ENCODE data around the gene BICDL2.
"Not testable (repeated sequence)": the region's sequence is repeated elsewhere in the genome, so short reads cannot be mapped to it uniquely, and the experiment has no call there.

DNA sequence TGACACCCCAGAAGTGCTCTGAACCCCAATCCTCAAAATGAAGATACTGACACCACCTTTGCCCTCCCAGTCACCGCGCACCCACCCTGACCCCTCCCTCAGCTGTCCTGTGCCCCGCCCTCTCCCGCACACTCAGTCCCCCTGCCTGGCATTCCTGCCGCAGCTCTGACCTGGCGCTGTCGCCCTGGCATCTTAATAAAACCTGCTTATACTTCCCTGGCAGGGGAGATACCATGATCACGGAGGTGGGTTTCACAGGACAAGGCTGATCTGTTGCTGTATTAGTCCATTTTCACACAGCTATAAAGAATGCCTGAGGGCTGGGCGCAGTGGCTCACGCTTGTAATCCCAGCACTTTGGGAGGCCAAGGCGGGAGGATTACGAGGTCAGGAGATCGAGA is 45.2 kb upstream of the BICDL2 start:
- TF ChIP-seq, protein P1, sequence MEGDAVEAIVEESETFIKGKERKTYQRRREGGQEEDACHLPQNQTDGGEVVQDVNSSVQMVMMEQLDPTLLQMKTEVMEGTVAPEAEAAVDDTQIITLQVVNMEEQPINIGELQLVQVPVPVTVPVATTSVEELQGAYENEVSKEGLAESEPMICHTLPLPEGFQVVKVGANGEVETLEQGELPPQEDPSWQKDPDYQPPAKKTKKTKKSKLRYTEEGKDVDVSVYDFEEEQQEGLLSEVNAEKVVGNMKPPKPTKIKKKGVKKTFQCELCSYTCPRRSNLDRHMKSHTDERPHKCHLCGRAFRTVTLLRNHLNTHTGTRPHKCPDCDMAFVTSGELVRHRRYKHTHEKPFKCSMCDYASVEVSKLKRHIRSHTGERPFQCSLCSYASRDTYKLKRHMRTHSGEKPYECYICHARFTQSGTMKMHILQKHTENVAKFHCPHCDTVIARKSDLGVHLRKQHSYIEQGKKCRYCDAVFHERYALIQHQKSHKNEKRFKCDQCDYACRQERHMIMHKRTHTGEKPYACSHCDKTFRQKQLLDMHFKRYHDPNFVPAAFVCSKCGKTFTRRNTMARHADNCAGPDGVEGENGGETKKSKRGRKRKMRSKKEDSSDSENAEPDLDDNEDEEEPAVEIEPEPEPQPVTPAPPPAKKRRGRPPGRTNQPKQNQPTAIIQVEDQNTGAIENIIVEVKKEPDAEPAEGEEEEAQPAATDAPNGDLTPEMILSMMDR (conservative IDR thresholded peaks at IDR 0.05 in 1 of 2, IDR thresholded peaks at IDR 0.05 in 1 of 2; ENCODE audit: low read depth in 1 of 2, low read length in 2 of 2), result not testable (repeated sequence)
- not testable (repeated sequence) for TF ChIP-seq EZH2 (IDR thresholded peaks at IDR 0.05; ENCODE audit: low read length, missing control alignments)

All from fibroblast of lung (primary cell).